Kidney glomerular epithelial cell (primary cell): ENCODE data around the gene RBM33.

ENCODE experiments used
- DNase-seq: peaks from one replicate; lab custom pipeline; 2025; lab: John Stamatoyannopoulos, UW

The RBM33 gene

DNA sequence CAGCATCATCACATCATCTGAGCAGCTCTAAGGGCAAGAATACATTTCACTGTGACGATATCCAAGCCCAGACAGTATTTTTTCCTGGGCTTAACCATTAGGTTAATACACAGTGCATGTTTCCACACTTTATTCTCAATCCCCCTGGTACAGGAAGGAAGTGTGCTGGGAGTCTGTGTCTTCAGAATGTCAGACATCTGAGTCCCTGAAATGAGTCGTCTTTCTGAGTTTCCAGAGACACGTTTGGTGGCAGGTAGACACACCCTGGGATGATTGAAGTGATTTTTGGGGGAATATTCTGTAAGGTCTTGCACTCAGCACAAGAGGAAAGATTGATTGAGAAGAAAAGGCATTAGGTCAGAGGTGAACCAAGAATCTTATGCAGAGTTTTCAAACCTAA is 180.9 kb downstream of the RBM33 start:
- no peak for DNase-seq

DNA sequence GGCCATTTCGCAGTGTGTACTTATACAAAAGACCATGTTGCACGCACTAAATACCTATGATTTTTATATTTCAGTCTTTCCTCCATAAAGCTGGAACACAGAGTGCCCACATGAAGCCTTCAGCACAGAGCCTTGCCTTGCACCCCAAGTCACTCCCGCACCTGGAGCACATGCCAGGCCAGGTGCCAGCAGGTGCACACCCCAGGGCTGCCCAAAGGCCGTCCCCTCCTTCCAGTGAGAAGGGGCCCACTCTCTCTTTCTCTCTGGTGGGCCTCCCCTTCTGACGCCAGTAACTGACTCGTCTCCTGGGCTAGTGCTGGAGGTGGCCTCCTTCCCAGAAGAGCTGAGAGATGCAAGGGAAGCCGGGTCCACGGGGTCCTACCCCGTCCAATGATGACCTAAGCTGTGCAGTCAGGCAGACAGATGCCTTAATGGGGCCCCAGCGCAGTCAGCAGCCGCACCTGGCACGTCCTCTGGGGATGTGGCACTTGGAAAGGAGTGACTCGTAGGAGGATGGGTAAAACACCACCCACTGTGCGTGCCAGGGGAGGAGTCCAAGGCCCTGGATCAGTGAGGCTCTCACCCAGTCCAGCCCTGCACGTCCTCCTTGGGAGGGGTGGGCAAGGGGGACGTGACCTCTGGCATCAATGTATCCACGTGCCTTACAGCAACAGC is 185.5 kb downstream of the RBM33 start:
- no peak for DNase-seq
